Fibroblast of skin of left quadriceps (primary cell): ENCODE data around the gene NECTIN1.

Source experiments
- DNase-seq, 2 experiments: peaks; one replicate each; pipeline ENCODE4 v3.0.0-alpha.2; 2013; ENCODE audit warnings: low read depth in 2 of 2

The NECTIN1 gene

GRCh38 chr11:119672597-119672996 lies 56.4 kb downstream of the NECTIN1 start:
- no peak for DNase-seq

GRCh38 chr11:119671561-119672015 lies 57.4 kb downstream of the NECTIN1 start:
- DNase-seq, result no peak

- peak; percentile 32 to 44 for DNase-seq
Observed at GRCh38 chr11:119671051-119671450, 57.9 kb downstream of the NECTIN1 start.

- no peak for DNase-seq
Observed at GRCh38 chr11:119669487-119669886, 59.5 kb downstream of the NECTIN1 start.

GRCh38 chr11:119668676-119669075 lies 60.3 kb downstream of the NECTIN1 start:
- no peak for DNase-seq

GRCh38 chr11:119666463-119667131 lies 62.4 kb downstream of the NECTIN1 start:
- no peak for DNase-seq

- no peak for DNase-seq
Observed at GRCh38 chr11:119666061-119666460, 62.9 kb downstream of the NECTIN1 start.

- no peak for DNase-seq
Observed at GRCh38 chr11:119664701-119665420, 64.1 kb downstream of the NECTIN1 start.

GRCh38 chr11:119664063-119664572 lies 64.9 kb downstream of the NECTIN1 start:
- DNase-seq, result no peak

- DNase-seq, result no peak
Observed at GRCh38 chr11:119663279-119663678, 65.7 kb downstream of the NECTIN1 start.

GRCh38 chr11:119661226-119661625 lies 67.8 kb downstream of the NECTIN1 start:
- no peak for DNase-seq

- DNase-seq, result no peak
Observed at GRCh38 chr11:119659971-119660723, 68.9 kb downstream of the NECTIN1 start.

GRCh38 chr11:119652907-119653659 lies 75.9 kb downstream of the NECTIN1 start:
- DNase-seq, result no peak

GRCh38 chr11:119651802-119652584 lies 77.0 kb downstream of the NECTIN1 start:
- no peak for DNase-seq

- no peak for DNase-seq
Observed at GRCh38 chr11:119650251-119650650, 78.7 kb downstream of the NECTIN1 start.

- no peak for DNase-seq
Observed at GRCh38 chr11:119647254-119647653, 81.7 kb downstream of the NECTIN1 start.

- DNase-seq, result no peak
Observed at GRCh38 chr11:119645018-119645417, 84.0 kb downstream of the NECTIN1 start.

- DNase-seq, result no peak
Observed at GRCh38 chr11:119644502-119644901, 84.5 kb downstream of the NECTIN1 start.

- no peak for DNase-seq
Observed at GRCh38 chr11:119643876-119644225, 85.1 kb downstream of the NECTIN1 start.

GRCh38 chr11:119643212-119643875 lies 85.7 kb downstream of the NECTIN1 start:
- DNase-seq, result no peak
